Endothelial cell of umbilical vein (primary cell): ENCODE measurements around the gene PEMT. TPM values are rescaled to one million over a fixed set of nuclear protein-coding genes. Genes with fewer than 3 reads are reported as not detected.

Experiments used
- BruUV-seq: library from RNA; stranded (reverse); fragments of 400-500 nt; replicated peaks from 2 replicates; lab custom pipeline; 2021; lab: Mats Ljungman, UMichigan
- CTCF ChIA-PET: fragments of 300-600, 350-600 bp; sonication (Branson Sonifier 250); formaldehyde crosslinking; loops from one replicate; lab custom pipeline; 2021; ENCODE audit warnings: antibody characterized with exemption, inconsistent platforms; lab: Charles Lee
- POLR2A ChIA-PET: fragments of 300-600, 350-600 bp; sonication (Branson Sonifier 250); formaldehyde crosslinking; loops from one replicate; lab custom pipeline; 2021; ENCODE audit warnings: antibody characterized with exemption, inconsistent platforms; lab: Charles Lee
- DNase-seq: peaks from one replicate; pipeline ENCODE4 v3.0.0-alpha.2; 2011; ENCODE audit warnings: low read depth, low spot score
- FAIRE-seq: peaks from 2 replicates; lab custom pipeline; 2011; peaks lifted over from hg19 to GRCh38; lab: Jason Lieb, UNC
- H2AFZ ChIP-seq: 2 replicates; pipeline ENCODE4 v1.6.0; 2012; ENCODE audit warnings: low read depth, low read length, control low read depth, inconsistent platforms
- H3K27ac ChIP-seq: 2 replicates; pipeline ENCODE4 v1.5.1; 2011; ENCODE audit warnings: low read depth, mild to moderate bottlenecking, control low read depth, low read length, moderate library complexity; ENCODE audit not compliant: insufficient read depth
- H3K27me3 ChIP-seq, 2 experiments: 2 replicates each; pipeline versions ENCODE4 v1.6.0 to v1.6.1; 2011; ENCODE audit warnings: low read length in 2 of 2, mixed read lengths in 1 of 2; ENCODE audit not compliant: control insufficient read depth in 2 of 2, insufficient read depth in 2 of 2
- H3K36me3 ChIP-seq, 2 experiments: 2 replicates in 1 of 2; 3 replicates in 1 of 2; pipeline ENCODE4 v1.5.1; 2011; ENCODE audit warnings: low read length in 2 of 2, mild to moderate bottlenecking in 1 of 2, moderate library complexity in 1 of 2; ENCODE audit not compliant: control insufficient read depth in 2 of 2, insufficient read depth in 2 of 2; ENCODE audit errors: extremely low read depth in 1 of 2
- H3K4me1 ChIP-seq: 3 replicates; pipeline ENCODE4 v1.5.1; 2011; ENCODE audit warnings: mild to moderate bottlenecking, low read length; ENCODE audit not compliant: control insufficient read depth, insufficient read depth; ENCODE audit errors: extremely low read depth
- H3K4me2 ChIP-seq: 2 replicates; pipeline ENCODE4 v1.6.1; 2011; ENCODE audit warnings: low read length, control low read depth, mixed read lengths; ENCODE audit not compliant: insufficient read depth
- H3K4me3 ChIP-seq, 3 experiments: fragments of 200-600 bp in 1 of 3; sonication (generic), shearing (Covaris generic) in 1 of 3; replicated peaks in 1 of 3; 2 replicates each; pipeline ENCODE4 v1.5.1; 2011 to 2016; ENCODE audit warnings: control low read depth in 3 of 3, low read length in 3 of 3, mild to moderate bottlenecking in 2 of 3, inconsistent platforms in 1 of 3, low read depth in 1 of 3, moderate library complexity in 1 of 3; ENCODE audit not compliant: insufficient read depth in 1 of 3
- H3K79me2 ChIP-seq: 2 replicates; pipeline ENCODE4 v1.6.0; 2012; ENCODE audit warnings: low read length, inconsistent platforms; ENCODE audit not compliant: control insufficient read depth, insufficient read depth
- H3K9ac ChIP-seq: replicated peaks from 2 replicates; pipeline ENCODE3; 2011; ENCODE audit warnings: low read length, control low read depth; ENCODE audit not compliant: insufficient read depth; ENCODE audit errors: extremely low read depth
- H3K9me1 ChIP-seq: replicated peaks from 3 replicates; pipeline ENCODE4 v1.6.0; 2011; ENCODE audit warnings: mild to moderate bottlenecking, low read length; ENCODE audit not compliant: control insufficient read depth, insufficient read depth; ENCODE audit errors: extremely low read depth
- H3K9me3 ChIP-seq: replicated peaks from 2 replicates; pipeline ENCODE4 v1.5.1; 2012; ENCODE audit warnings: low read length, inconsistent platforms; ENCODE audit not compliant: control insufficient read depth, insufficient read depth
- H4K20me1 ChIP-seq: replicated peaks from 2 replicates; pipeline ENCODE3; 2011; ENCODE audit warnings: mild to moderate bottlenecking, low read length; ENCODE audit not compliant: control insufficient read depth, insufficient read depth; ENCODE audit errors: extremely low read depth
- EZH2 ChIP-seq: IDR thresholded peaks from 2 replicates; pipeline ENCODE4 v1.6.1; 2012; ENCODE audit warnings: borderline replicate concordance, low read depth, mild to moderate bottlenecking, moderate library complexity, low read length, inconsistent platforms; ENCODE audit not compliant: severe bottlenecking
- FOS ChIP-seq: IDR thresholded peaks from 2 replicates; pipeline ENCODE4 v1.6.1; 2011; ENCODE audit warnings: mild to moderate bottlenecking, low read length, moderate library complexity, borderline replicate concordance; ENCODE audit not compliant: insufficient read depth
- GATA2 ChIP-seq: IDR thresholded peaks from 2 replicates; pipeline ENCODE4 v1.7.0; 2011; ENCODE audit warnings: low read depth, mild to moderate bottlenecking, moderate library complexity, mixed read lengths, low read length; ENCODE audit not compliant: insufficient read length, insufficient read depth
- JUN ChIP-seq: IDR thresholded peaks from 2 replicates; pipeline ENCODE4 v1.6.1; 2011; ENCODE audit warnings: borderline replicate concordance, low read depth; ENCODE audit not compliant: insufficient read length, insufficient read depth
- MYC ChIP-seq: IDR thresholded peaks from one replicate; pipeline ENCODE4 v1.6.1; 2011; ENCODE audit warnings: mild to moderate bottlenecking, low read depth, low read length
- POLR2A ChIP-seq: IDR thresholded peaks from 2 replicates; pipeline ENCODE4 v1.6.1; 2012; ENCODE audit warnings: low read depth, mild to moderate bottlenecking, control low read depth, low read length
- POLR2AphosphoS5 ChIP-seq: IDR thresholded peaks from 2 replicates; pipeline ENCODE4 v1.6.1; 2012; ENCODE audit warnings: low read depth, mild to moderate bottlenecking, control low read depth, low read length, moderate library complexity; ENCODE audit not compliant: insufficient read depth
- dilution Hi-C: fragments of 300-500 bp; cut with MboI; formaldehyde crosslinking; loops from one replicate; pipeline ENCODE4 v1.15.0; 2019; ENCODE audit warnings: low sequenced_read_pairs; ENCODE audit not compliant: extremely low pct_ligation_motif_present
- intact Hi-C: fragments of 100-400 bp; cut with micrococcal nuclease; formaldehyde crosslinking; loops from one replicate; pipeline ENCODE4 v1.10.0; 2022
- polyA plus RNA-seq, 4 experiments: library from polyadenylated mRNA; depleted of rRNA in 3 of 4; stranded (reverse) in 3 of 4; unstranded in 1 of 4; fragments of >200 nt; gene quantifications; 2 replicates each; pipeline versions ENCODE4 v1.2.1 to v1.2.3, GENCODE V29; 2011 to 2012; ENCODE audit warnings: missing spikeins in 1 of 4
- total RNA-seq: library from RNA; stranded (reverse); gene quantifications from 2 replicates; pipeline ENCODE4 v1.2.3, GENCODE V29; 2021
- TF ChIP-seq, protein P1 (sequence below): IDR thresholded peaks from 2 replicates; pipeline ENCODE4 v1.6.1; 2011; ENCODE audit not compliant: insufficient read depth, insufficient read length
- TF ChIP-seq, protein P2 (sequence below), 2 donors: IDR thresholded peaks; 1 replicate in 1 of 2; 2 replicates in 1 of 2; pipeline ENCODE4 v1.5.1; 2011; ENCODE audit warnings: low read length in 2 of 2, mild to moderate bottlenecking in 2 of 2, moderate library complexity in 2 of 2, control low read depth in 1 of 2, inconsistent platforms in 1 of 2, low read depth in 1 of 2; ENCODE audit not compliant: insufficient read depth in 1 of 2; ENCODE audit errors: extremely low read depth in 1 of 2

PEMT gene
- total and polyA plus RNA-seq, 2 donors (not counting 3 experiments of a cell fraction or from before 2014, with no cell fraction given) = 35.1 to 58.4 TPM

DNA sequence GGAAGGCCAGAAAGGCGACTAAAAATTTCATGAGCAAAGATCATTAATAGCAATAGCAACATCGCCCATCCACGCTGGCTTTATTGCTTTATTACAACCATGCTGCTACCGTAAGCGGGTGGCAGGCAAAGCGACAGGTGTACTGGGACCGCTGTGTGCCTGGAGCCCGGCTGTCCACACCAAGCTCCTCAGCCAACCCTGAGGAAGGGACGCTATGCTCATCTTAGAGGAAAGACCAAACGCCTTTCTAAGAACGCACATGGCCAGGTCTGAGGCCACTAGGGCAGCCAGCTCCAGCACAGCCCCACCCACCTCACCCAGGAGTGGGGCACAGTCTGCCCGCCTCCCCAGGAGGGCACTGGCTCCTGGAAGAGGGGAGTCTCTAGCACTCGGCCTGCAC, 28.0 kb downstream of the PEMT start:
- H4K20me1 ChIP-seq = no peaks in the 10 kb centered on the region
- H3K4me1 ChIP-seq = peaks cover 11% of the 10 kb centered on the region
- H3K4me2 ChIP-seq = no peak overlapping the region
- POLR2A ChIA-PET = no interaction called here
- DNase-seq (no peak), FAIRE-seq (no peak)
- no peak overlapping the region for H3K27ac ChIP-seq
- no peak overlapping the region for H3K9ac ChIP-seq
- H3K27me3 ChIP-seq = no peaks in the 10 kb centered on the region
- H3K9me1 ChIP-seq = no peaks in the 10 kb centered on the region
- BruUV-seq = no TSS peak
- H3K79me2 ChIP-seq = no peaks in the 10 kb centered on the region
- dilution Hi-C loops (no loop called here), intact Hi-C loops (no loop called here)
- H3K36me3 ChIP-seq = no peaks in the 10 kb centered on the region
- H3K9me3 ChIP-seq = no peaks in the 10 kb centered on the region
- CTCF ChIA-PET = no interaction called here
- no peak overlapping the region for H2AFZ ChIP-seq
- no peak for TF ChIP-seq EZH2
- no peak for TF ChIP-seq MYC
- TF ChIP-seq, protein P1, sequence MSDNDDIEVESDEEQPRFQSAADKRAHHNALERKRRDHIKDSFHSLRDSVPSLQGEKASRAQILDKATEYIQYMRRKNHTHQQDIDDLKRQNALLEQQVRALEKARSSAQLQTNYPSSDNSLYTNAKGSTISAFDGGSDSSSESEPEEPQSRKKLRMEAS = no peak
- no peak for TF ChIP-seq JUN
- no peak for TF ChIP-seq FOS
- no peak for TF ChIP-seq POLR2A
- TF ChIP-seq GATA2 = no peak
- TF ChIP-seq, protein P2, sequence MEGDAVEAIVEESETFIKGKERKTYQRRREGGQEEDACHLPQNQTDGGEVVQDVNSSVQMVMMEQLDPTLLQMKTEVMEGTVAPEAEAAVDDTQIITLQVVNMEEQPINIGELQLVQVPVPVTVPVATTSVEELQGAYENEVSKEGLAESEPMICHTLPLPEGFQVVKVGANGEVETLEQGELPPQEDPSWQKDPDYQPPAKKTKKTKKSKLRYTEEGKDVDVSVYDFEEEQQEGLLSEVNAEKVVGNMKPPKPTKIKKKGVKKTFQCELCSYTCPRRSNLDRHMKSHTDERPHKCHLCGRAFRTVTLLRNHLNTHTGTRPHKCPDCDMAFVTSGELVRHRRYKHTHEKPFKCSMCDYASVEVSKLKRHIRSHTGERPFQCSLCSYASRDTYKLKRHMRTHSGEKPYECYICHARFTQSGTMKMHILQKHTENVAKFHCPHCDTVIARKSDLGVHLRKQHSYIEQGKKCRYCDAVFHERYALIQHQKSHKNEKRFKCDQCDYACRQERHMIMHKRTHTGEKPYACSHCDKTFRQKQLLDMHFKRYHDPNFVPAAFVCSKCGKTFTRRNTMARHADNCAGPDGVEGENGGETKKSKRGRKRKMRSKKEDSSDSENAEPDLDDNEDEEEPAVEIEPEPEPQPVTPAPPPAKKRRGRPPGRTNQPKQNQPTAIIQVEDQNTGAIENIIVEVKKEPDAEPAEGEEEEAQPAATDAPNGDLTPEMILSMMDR (IDR thresholded peaks at IDR 0.05; ENCODE audit: extremely low read depth in 1 of 2, insufficient read depth in 1 of 2, low read depth in 1 of 2, low read length in 2 of 2) = no peak
- no peak for TF ChIP-seq POLR2AphosphoS5
- H3K4me3 ChIP-seq = no peak overlapping the region
